Erythroblast (primary cell): Measurements from ENCODE around the gene ARIH1.

Experiments
- DNase-seq, 2 experiments: peaks; one replicate each; lab custom pipeline; 2025; lab: John Stamatoyannopoulos, UW
- GATA1 ChIP-seq: IDR thresholded peaks from 2 replicates; pipeline ENCODE4 v1.6.1; 2011; ENCODE audit warnings: low read depth, mild to moderate bottlenecking, control low read depth, low read length, moderate library complexity
- POLR2A ChIP-seq: IDR thresholded peaks from 2 replicates; pipeline ENCODE4 v1.6.1; 2011; ENCODE audit warnings: mild to moderate bottlenecking, low read length

Gene ARIH1

DNA sequence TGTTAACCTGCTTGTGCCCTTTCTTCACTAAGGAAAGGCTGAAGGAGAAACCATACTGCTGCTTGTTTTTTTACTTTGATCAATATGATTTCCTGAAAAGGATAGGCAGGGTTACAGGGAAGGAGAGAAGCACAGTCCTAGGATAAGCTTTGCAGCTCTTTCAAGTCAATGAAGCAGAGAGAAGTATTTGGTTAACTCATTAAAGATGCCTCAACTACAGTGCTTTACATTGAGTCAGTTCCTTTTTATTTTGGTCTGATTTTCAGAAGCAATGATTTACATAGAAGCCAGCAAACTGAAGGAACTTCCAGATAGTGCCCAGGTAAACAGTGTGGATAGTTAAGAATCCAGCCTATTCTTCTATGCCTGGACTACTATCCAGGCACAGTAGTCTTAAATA lies 64.8 kb downstream of the ARIH1 start:
- no peak for TF ChIP-seq POLR2A
- TF ChIP-seq GATA1: no peak
- DNase-seq: no peak

DNA sequence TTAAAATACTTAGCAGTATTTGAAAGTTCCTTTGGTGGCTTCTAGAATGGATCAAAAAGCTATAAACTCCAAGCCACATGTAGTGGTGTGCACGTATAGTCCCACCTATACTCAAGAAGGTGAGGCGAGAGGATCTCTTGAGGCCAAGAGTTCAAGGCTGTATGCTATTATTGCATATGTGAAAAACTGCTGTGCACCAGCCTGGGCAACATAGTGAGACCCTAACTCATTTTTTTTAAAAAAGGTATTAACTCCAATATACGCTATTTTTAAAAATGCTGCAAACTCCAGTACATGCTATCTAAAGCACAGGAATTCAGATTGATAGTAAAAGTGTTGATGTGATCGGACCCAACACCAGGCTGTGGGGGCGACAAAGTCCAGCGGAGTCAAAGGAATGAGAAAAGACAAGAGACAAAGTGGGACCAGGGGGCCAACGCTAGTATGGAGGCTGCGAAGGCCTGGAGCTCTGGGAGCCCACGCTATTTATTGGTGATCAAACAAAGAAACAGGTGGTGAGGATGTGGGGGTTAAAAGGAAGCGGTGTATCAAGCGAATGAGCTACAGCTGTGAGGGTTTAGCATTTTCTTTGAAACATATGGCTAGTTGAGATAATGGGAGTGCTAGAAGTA lies 66.6 kb downstream of the ARIH1 start:
- peak; percentile 7 to 13 for DNase-seq
- TF ChIP-seq GATA1 (no peak), POLR2A (no peak)

DNA sequence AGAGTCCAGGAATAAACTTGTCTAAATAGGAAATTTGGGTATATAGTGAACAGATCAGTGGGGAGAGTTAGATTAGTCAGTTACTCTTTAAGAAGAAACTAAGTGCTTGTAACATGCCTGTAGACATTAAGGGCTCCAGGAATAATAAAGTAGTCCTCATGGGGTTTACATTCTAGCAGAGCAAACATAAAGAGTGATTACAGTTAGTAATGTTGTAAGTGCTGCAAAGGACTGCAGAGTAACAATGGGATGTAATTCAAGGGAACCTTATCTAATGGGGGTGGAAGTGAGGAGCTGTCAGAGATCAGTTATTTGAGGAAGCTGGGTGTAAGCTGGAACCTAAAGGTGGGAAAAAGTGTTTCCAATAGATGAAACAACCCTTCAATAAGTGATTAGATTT lies 67.5 kb downstream of the ARIH1 start:
- TF ChIP-seq GATA1: no peak
- no peak for TF ChIP-seq POLR2A
- DNase-seq: no peak

DNA sequence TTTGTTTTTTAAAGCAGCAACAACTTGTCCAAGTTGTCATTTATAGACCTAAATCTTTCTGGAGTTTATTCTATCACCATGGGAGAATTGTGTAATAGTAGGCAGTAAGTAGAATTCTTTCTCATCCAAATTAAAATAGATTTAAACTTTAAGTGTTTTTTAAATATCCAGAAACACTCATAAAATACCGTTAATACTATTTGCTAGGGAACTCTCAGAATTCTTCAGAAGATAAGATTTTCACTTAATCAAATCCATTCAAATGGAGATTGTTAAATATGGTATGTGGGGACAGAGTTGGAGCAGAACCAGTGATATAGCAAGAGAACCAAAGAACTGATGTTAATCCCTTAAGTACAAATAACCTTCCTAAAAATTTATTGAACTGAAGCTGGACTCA lies 71.0 kb downstream of the ARIH1 start:
- no peak for TF ChIP-seq GATA1
- TF ChIP-seq POLR2A: no peak
- no peak for DNase-seq

DNA sequence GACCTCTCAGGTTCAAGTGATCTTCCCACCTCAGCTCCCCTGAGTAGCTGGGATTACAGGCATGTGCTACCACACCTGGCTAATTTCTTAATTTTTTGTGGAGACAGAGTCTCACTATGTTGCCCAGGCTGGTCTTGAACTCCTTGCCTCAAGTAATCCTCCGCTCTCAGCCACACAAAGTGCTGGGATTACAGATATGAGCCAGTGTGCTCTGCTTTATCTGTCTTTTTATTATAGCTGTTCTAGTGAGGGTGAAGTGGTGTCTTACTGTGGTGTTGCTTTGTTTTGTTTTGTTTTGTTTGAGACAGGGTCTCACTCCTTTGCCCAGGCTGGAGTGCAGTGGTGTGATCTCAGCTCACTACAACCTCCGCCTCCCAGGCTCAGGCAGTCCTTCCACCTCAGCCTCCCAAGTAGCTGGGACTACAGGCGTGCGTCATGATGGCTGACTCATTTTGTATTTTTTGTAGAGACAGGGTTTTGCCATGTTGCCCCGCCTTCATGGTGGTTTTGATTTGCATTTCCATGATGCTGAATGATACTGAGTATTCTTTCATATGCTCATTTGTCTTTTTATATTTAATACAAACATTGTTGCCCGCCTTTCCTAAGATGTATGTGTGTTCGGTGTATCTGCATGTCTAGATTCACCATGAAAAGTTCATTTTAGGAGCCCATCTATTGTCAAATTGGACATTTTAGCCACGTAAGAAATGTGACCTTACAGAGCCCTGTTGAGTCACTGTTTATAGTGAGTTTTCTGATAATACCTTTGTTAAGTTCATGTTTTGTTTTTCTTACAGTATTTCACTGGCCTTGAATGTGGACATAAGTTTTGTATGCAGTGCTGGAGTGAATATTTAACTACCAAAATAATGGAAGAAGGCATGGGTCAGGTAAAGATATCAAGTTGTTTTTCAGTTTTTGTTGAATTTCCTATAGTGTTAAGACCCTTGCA lies 80.6 kb downstream of the ARIH1 start:
- TF ChIP-seq GATA1 (no peak), POLR2A (no peak)
- peak in 1 of 2 experiments; percentile 9 for DNase-seq

DNA sequence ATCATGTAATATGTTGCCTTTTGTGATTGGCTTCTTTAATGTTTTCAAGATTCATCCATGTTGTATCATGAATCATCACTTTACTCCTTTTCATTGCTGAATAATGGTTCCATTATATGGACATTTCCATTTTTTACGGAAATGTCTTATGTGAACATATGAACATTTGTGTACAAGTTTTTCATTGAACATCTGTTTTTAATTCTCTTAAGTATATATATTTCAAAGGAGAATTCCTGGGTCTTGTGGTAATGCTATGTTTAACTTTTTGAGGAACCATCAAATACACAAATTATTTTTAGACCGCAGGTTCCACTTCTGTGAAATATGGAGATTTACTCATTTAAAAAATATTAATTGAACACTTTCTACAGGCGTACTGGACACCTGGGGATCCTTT lies 85.7 kb downstream of the ARIH1 start:
- TF ChIP-seq POLR2A (no peak), GATA1 (no peak)
- DNase-seq: no peak

DNA sequence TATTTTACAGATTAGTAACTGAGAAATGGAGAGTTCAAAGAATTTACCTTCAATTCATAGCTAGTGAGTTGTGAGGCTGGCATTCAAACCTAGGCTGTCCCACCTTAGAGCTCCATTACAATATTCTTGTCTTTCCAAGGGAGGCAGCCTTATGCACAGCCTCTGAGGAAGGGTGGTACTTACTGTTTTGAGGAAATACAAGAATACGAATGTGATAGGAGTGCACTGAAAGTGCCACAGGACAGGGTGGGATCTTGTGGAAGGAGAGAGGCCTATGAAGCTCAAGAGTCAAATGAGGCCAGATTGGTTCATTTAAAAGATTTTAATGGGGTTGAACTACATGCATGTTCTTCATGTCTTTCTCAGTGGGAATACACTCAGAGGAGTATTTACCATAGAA lies 86.3 kb downstream of the ARIH1 start:
- DNase-seq: no peak
- TF ChIP-seq GATA1 (no peak), POLR2A (no peak)

DNA sequence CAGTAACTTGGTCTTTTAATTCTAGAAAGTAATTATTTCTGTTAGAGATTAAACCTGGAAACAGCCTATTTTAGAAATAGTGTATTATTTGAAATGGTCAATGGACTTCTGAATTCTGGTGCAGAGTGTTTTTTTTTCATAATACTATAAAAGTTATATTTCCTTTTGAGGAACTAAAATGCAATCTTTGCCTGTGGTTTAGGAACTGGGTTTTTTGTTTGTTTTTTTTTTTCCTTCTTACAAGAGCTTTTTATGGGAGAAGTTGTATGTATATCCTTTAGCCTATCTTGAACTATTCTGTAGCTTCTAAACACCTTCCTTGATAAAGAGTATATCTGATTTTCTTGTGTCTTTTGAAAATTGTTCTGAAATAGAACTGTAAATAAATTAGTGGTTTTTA lies 88.3 kb downstream of the ARIH1 start:
- no peak for DNase-seq
- TF ChIP-seq GATA1 (no peak), POLR2A (no peak)

DNA sequence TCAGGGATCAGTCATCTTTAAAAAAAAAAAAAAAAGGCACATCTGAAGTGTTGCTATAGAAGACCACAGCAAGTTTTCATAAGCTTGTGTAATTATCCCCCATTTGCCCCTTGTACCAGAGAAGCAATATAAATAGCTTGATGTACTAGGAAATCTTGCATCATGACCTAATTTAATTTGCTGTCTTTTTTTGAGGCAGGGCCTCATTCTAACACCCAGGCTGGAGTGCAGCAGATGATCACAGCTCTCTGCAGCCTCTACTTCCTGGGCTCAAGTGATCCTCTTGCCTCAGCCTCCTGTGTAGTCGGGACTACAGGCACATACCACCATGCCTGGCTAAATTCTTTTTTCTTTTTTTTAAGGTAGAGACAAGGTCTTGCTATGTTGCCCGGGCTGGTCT lies 88.7 kb downstream of the ARIH1 start:
- TF ChIP-seq GATA1: no peak
- no peak for TF ChIP-seq POLR2A

DNA sequence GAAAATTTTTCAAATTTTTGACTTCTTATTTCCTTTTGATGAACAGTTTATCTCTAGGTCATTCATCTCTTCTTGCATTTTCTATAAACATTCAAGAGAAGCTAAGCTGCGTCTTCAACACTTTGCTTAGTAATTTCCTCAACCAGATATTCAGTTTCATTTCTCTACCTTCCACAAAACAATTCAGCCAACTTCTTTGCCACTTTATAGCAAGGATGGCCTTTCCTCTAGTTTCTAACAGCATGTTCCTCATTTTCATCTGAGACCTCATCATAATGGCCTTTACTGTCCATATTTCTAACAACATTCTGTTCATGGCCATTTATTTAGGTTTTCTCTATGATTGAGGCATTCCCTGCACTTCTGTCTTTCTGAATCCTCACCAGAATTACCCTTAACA lies 90.0 kb downstream of the ARIH1 start:
- TF ChIP-seq GATA1 (no peak), POLR2A (no peak)
- DNase-seq: no peak

More for the DNA sequence above, 88.7 kb downstream of the ARIH1 start:
- no peak for DNase-seq

DNA sequence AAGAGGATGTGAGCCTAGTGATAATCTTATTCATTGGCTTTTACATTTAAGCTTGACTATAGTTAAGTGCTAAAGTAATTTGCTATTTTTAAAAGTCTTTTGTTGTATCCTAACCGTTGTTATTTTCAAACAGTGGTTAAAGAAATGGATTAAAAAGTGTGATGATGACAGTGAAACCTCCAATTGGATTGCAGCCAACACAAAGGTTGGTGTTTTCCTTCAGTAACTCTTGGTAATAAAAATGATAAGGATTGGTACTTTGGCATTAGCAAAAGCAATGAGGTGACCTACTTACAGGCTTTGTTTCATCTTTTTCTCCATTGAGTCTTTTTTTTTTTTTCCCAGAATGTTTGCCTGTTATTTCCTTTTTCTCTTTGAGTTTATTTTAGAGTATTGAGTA lies 92.8 kb downstream of the ARIH1 start:
- no peak for TF ChIP-seq GATA1
- no peak for TF ChIP-seq POLR2A
- DNase-seq: no peak

DNA sequence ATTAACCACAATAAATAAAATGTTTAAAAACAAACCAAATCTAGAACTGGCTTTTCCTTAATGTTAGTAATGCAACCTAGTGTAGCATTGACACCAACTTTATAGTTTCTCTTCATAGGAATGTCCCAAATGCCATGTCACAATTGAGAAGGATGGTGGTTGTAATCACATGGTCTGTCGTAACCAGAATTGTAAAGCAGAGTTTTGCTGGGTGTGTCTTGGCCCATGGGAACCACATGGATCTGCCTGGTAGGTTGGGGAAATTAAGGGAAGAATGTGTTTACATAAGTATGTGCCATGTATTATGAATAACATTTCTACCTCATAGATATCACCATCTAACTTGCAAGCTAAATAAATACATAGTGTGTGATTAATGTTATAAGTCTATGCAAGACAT lies 95.9 kb downstream of the ARIH1 start:
- TF ChIP-seq GATA1 (no peak), POLR2A (no peak)

DNA sequence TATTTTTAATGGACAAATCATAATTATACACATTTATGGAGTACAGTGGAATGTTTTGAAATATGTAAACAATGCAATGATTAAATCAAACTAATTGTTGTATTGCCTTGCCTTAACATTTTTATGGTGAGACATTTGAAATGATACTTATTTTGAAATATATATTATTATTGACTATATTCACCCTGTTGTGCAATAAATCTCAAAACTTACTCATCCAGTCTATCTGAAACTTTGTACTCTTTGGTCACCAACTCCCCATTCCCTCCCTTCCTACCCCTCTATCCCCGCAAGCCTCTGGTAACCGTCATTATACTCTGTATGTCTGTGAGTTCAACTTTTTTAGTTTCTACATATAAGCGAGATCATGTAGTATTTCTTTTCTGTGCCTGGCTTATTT lies 105.7 kb downstream of the ARIH1 start:
- DNase-seq: no peak
- no peak for TF ChIP-seq POLR2A
- no peak for TF ChIP-seq GATA1

More for the DNA sequence above, 95.9 kb downstream of the ARIH1 start:
- DNase-seq: no peak

DNA sequence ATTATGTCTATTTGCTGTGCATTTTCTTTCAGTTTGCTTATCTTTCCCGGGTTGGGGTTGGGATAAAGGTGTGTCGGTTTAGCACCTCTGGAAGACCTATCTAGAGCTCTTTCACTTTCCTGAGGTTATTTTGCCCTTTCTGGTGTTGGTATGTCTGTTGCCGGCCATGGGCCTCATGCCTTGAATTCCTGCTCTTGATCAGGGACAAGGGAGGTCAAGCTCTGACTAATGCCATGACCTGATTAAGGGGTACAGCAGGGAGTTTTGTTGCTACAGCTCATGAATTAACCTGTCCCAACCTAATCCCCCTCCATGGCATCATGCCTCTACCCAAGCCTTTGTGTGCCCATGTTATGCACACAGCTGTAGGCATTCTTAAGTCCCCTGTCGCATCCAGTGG lies 109.9 kb downstream of the ARIH1 start:
- TF ChIP-seq POLR2A: no peak
- no peak for TF ChIP-seq GATA1
- DNase-seq: no peak

DNA sequence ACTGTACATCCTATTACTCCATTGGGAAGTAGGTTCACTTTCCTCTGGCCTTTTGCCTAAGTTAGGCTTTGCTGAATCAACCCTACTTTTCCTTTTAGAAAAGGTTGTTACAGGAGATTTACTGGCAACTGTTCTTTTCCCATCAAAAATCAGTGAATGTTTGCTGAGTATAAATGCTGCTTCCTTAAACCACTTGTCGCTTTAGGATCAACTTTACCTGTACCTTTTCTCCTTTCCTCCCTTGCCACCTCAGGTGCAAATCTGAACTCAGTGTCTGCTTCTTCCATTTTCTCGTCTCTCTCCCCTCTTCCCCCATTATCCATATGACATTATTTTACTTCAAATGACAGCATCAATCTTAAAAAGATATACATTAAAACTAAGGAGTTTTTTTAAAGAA lies 110.9 kb downstream of the ARIH1 start:
- no peak for DNase-seq
- no peak for TF ChIP-seq GATA1
- TF ChIP-seq POLR2A: no peak
